PC-3 (cell line): ENCODE measurements around the gene ETV6. TPM values are rescaled to one million over a fixed set of nuclear protein-coding genes. Genes with fewer than 3 reads are reported as not detected.

Experiments
- ATAC-seq: fragments of 200-7000 bp; cut with Tn5 transposase; 2 replicates; pipeline ENCODE4 v1.9.1; 2020; ENCODE audit warnings: mild to moderate bottlenecking, moderate library complexity
- BruUV-seq: library from RNA; stranded (reverse); fragments of 400-500 nt; replicated peaks from 2 replicates; lab custom pipeline; 2021; lab: Mats Ljungman, UMichigan
- CTCF ChIA-PET: fragments of 300-600 bp; sonication (Branson Sonifier 250); formaldehyde crosslinking; loops from one replicate; lab custom pipeline; 2022; ENCODE audit warnings: antibody characterized with exemption; lab: Charles Lee
- POLR2A ChIA-PET: fragments of 300-600 bp; sonication (Branson Sonifier 250); formaldehyde crosslinking; loops from one replicate; lab custom pipeline; 2022; ENCODE audit warnings: antibody characterized with exemption; ENCODE audit not compliant: unreplicated experiment; lab: Charles Lee
- DNase-seq: peaks from one replicate; pipeline ENCODE4 v3.0.0-alpha.2; 2015
- H2AFZ ChIP-seq: fragments of 300-600 bp; sonication (generic); 2 replicates; pipeline ENCODE4 v1.6.0; 2016; ENCODE audit warnings: antibody characterized with exemption, low read length
- H3F3A ChIP-seq: fragments of 300-600 bp; sonication (generic); one replicate; pipeline ENCODE4 v1.6.0; 2017; ENCODE audit warnings: antibody characterized with exemption, low read length, control low read depth, mild to moderate bottlenecking; ENCODE audit not compliant: unreplicated experiment
- H3K27ac ChIP-seq: fragments of 300-600 bp; sonication (generic); 2 replicates; pipeline ENCODE4 v1.5.1; 2016; ENCODE audit warnings: mild to moderate bottlenecking, low read length
- H3K27me3 ChIP-seq: fragments of 300-600 bp; sonication (generic); 2 replicates; pipeline ENCODE4 v1.6.1; 2016; ENCODE audit warnings: low read length, mixed read lengths
- H3K36me3 ChIP-seq: fragments of 300-600 bp; sonication (generic); 2 replicates; pipeline ENCODE4 v1.6.1; 2016; ENCODE audit warnings: low read depth, mixed run types, low read length, mixed read lengths
- H3K4me1 ChIP-seq: fragments of 300-600 bp; sonication (generic); 2 replicates; pipeline ENCODE4 v1.5.1; 2016; ENCODE audit warnings: low read length; ENCODE audit not compliant: insufficient read depth
- H3K4me2 ChIP-seq: fragments of 300-600 bp; sonication (generic); 2 replicates; pipeline ENCODE4 v1.6.0; 2016; ENCODE audit warnings: low read length
- H3K4me3 ChIP-seq: fragments of 300-600 bp; sonication (generic); 2 replicates; pipeline ENCODE4 v1.5.1; 2016; ENCODE audit warnings: mild to moderate bottlenecking, low read length, mixed read lengths
- H3K79me2 ChIP-seq: fragments of 300-600 bp; sonication (generic); 2 replicates; pipeline ENCODE4 v1.6.1; 2017; ENCODE audit warnings: low read length, mixed read lengths
- H3K9ac ChIP-seq: fragments of 300-600 bp; sonication (generic); 2 replicates; pipeline ENCODE4 v1.6.0; 2016; ENCODE audit warnings: mild to moderate bottlenecking, low read length
- H3K9me2 ChIP-seq: fragments of 300-600 bp; sonication (generic); replicated peaks from 2 replicates; pipeline ENCODE4 v1.6.1; 2016; ENCODE audit warnings: mixed run types, low read length, mixed read lengths
- H3K9me3 ChIP-seq: fragments of 300-600 bp; sonication (generic); 2 replicates; pipeline ENCODE4 v1.6.1; 2016; ENCODE audit warnings: low read length, mixed read lengths
- H4K20me1 ChIP-seq: fragments of 300-600 bp; sonication (generic); 2 replicates; pipeline ENCODE4 v1.6.1; 2016; ENCODE audit warnings: low read length, mixed read lengths
- EZH2 ChIP-seq: fragments of 300-600 bp; sonication (generic); IDR thresholded peaks from one replicate; pipeline ENCODE4 v1.6.1; 2017; ENCODE audit warnings: antibody characterized with exemption, mild to moderate bottlenecking, low read length; ENCODE audit not compliant: unreplicated experiment
- EZH2phosphoT487 ChIP-seq: fragments of 300-600 bp; sonication (generic); IDR thresholded peaks from 2 replicates; pipeline ENCODE4 v1.6.1; 2018; ENCODE audit warnings: mild to moderate bottlenecking, antibody characterized with exemption, low read length, borderline replicate concordance
- intact Hi-C: fragments of 100-400 bp; cut with micrococcal nuclease; formaldehyde crosslinking; loops from 2 replicates; pipeline ENCODE4 v1.9.0; 2023
- total RNA-seq: library from RNA; depleted of rRNA; stranded (reverse); fragments of >200 nt; gene quantifications from 2 replicates; pipeline ENCODE4 v1.2.3, GENCODE V29; 2014
- TF ChIP-seq, protein P1 (sequence below): fragments of 300-600 bp; sonication (generic); conservative IDR thresholded peaks from 2 replicates; pipeline ENCODE4 v1.5.1; 2017; ENCODE audit warnings: antibody characterized with exemption, low read depth, mild to moderate bottlenecking, low read length

ETV6 gene
- total RNA-seq, 1 experiment from 2014 or later = 5.0 TPM

DNA sequence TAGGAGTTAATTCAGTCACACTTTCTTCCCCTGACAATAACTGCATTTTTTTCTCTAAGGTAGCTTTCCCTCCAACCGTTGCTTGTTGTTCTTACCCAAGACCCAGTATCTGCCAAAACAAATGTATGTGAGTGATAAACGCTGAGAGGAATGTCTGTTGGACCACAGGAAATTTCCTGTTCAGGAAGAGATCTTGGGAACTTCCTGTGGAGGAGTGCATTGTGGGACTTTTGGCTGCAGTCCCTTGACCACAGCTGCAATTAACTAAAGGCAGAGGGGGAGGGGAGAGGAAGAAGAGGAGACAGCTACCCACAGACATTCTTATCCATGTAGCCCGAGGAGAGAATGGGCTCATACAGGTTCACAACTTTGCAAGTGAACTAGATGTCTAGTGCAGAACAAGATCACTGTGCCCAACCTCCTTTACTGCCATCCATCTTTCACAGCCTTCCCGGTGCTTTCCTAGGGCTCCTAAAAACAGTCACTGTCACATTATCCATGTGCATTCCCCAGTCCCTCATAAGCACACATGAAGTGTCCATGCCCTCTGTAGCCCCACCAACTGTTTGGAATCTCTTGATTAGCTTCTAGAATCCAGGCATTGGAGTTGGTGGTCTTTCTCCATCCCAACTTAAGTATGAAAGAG, 149.5 kb downstream of the ETV6 start:
- peak overlapping the region; percentile 37; the same call in 1 of the 2 replicates for H3K9ac ChIP-seq
- TF ChIP-seq EZH2phosphoT487 = no peak
- TF ChIP-seq EZH2 = no peak
- TF ChIP-seq, protein P1, sequence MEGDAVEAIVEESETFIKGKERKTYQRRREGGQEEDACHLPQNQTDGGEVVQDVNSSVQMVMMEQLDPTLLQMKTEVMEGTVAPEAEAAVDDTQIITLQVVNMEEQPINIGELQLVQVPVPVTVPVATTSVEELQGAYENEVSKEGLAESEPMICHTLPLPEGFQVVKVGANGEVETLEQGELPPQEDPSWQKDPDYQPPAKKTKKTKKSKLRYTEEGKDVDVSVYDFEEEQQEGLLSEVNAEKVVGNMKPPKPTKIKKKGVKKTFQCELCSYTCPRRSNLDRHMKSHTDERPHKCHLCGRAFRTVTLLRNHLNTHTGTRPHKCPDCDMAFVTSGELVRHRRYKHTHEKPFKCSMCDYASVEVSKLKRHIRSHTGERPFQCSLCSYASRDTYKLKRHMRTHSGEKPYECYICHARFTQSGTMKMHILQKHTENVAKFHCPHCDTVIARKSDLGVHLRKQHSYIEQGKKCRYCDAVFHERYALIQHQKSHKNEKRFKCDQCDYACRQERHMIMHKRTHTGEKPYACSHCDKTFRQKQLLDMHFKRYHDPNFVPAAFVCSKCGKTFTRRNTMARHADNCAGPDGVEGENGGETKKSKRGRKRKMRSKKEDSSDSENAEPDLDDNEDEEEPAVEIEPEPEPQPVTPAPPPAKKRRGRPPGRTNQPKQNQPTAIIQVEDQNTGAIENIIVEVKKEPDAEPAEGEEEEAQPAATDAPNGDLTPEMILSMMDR = no peak
- peak overlapping the region; percentile 75 for H3K27ac ChIP-seq
- ATAC-seq = peak; percentile 34
- peak; percentile 89 for DNase-seq
- H3K79me2 ChIP-seq = no peaks in the 10 kb centered on the region
- H3K27me3 ChIP-seq = no peaks in the 10 kb centered on the region
- no peaks in the 10 kb centered on the region for H4K20me1 ChIP-seq
- no TSS peak for BruUV-seq
- H3K4me2 ChIP-seq = peak overlapping the region; percentile 27; the same call in 1 of the 2 replicates
- H2AFZ ChIP-seq = no peak overlapping the region
- intact Hi-C loops = loop anchor here (5.0 to 10.0 kb wide), 3 partner anchors 86 to 233 kb away; no protein-coding TSS in a partner anchor
- no peaks in the 10 kb centered on the region for H3K9me3 ChIP-seq
- no peaks in the 10 kb centered on the region for H3K36me3 ChIP-seq
- ChIA-PET POLR2A (no interaction called here), CTCF (no interaction called here)
- peaks cover 9% of the 10 kb centered on the region for H3F3A ChIP-seq
- no peaks in the 10 kb centered on the region for H3K9me2 ChIP-seq
- H3K4me3 ChIP-seq = no peak overlapping the region
- H3K4me1 ChIP-seq = peaks cover 39% of the 10 kb centered on the region

DNA sequence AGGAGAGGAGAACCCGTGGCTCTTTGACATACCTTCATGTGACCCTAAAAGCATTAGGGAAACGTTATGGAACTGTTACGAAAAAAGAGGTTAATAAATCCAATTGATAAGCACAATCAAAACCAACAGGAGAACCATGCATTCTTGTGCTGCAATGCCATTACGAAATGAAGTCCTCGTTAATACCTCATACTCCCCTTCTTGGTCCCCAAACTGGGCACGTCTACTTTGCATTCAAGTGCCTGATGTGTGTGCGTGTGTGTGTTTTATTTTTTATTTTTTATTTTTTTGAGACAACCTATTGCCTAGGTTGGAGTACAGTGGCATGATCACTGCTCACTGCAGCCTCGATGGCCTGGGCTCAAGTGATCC, 150.0 kb downstream of the ETV6 start:
- H3K4me3 ChIP-seq = no peak overlapping the region
- H3K36me3 ChIP-seq = no peaks in the 10 kb centered on the region
- H3K9ac ChIP-seq = peak overlapping the region; percentile 37; the same call in 1 of the 2 replicates
- intact Hi-C loops = loop anchor here (5.0 to 10.0 kb wide), 3 partner anchors 85 to 233 kb away; no protein-coding TSS in a partner anchor
- H3K4me1 ChIP-seq = peaks cover 39% of the 10 kb centered on the region
- H3K9me3 ChIP-seq = no peaks in the 10 kb centered on the region
- CTCF ChIA-PET = no interaction called here
- H3K27me3 ChIP-seq = no peaks in the 10 kb centered on the region
- POLR2A ChIA-PET = no interaction called here
- TF ChIP-seq, protein P1 = no peak
- DNase-seq (no peak), ATAC-seq (no peak)
- H3K27ac ChIP-seq = peak overlapping the region; percentile 75
- peaks cover 9% of the 10 kb centered on the region for H3F3A ChIP-seq
- H3K79me2 ChIP-seq = no peaks in the 10 kb centered on the region
- no peaks in the 10 kb centered on the region for H3K9me2 ChIP-seq
- no peaks in the 10 kb centered on the region for H4K20me1 ChIP-seq
- no peak overlapping the region for H2AFZ ChIP-seq
- 0 out of 2 replicates have a peak overlapping the region, but pooled peaks have one; percentile 27 for H3K4me2 ChIP-seq
- no TSS peak for BruUV-seq

DNA sequence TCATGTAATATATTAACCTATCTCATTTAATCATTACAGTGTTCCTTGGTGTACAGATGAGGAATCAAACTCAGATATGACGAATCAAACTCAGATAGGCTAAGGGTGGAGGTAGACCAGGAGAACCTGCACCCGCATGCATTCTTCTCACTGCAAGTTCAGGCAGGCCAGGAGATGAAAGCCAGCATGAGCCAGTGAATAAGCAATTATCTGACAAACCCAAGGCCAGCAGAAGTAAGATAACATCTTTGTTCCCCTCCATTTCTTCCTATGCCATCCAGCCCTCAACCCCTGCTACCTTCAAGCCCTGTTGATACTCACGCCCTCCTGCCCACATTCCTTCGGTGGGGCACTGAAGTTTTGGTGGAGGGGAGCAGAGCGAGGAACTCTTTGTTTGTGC, 152.2 kb downstream of the ETV6 start:
- no peak overlapping the region for H3K4me2 ChIP-seq
- H3K79me2 ChIP-seq = no peaks in the 10 kb centered on the region
- H3K27ac ChIP-seq = no peak overlapping the region
- no peaks in the 10 kb centered on the region for H4K20me1 ChIP-seq
- H3K27me3 ChIP-seq = no peaks in the 10 kb centered on the region
- TF ChIP-seq, protein P1 = no peak
- TF ChIP-seq EZH2phosphoT487 (no peak), EZH2 (no peak)
- H3K9me2 ChIP-seq = no peaks in the 10 kb centered on the region
- H3F3A ChIP-seq = no peaks in the 10 kb centered on the region
- H3K9me3 ChIP-seq = no peaks in the 10 kb centered on the region
- peaks cover 20% of the 10 kb centered on the region for H3K4me1 ChIP-seq
- ChIA-PET POLR2A (interaction anchor here (0.5 kb wide), 1 partner anchor 87 kb away, joined by 3 read pairs; no protein-coding TSS in a partner anchor), CTCF (no interaction called here)
- DNase-seq = no peak
- H3K9ac ChIP-seq = no peak overlapping the region
- ATAC-seq = no peak
- H3K36me3 ChIP-seq = no peaks in the 10 kb centered on the region
- no peak overlapping the region for H2AFZ ChIP-seq
- no peak overlapping the region for H3K4me3 ChIP-seq
- intact Hi-C loops = no loop called here
- no TSS peak for BruUV-seq
